SU-DHL-6 (cell line): Measurements from ENCODE around the gene TRAPPC4.
A peak's percentile ranks its signal among the peaks of the same experiment; 100 is the strongest.

Source experiments
- EZH2phosphoT487 ChIP-seq: fragments of 200-600 bp; sonication (generic), shearing (Covaris generic); conservative IDR thresholded peaks from 2 replicates; pipeline ENCODE4 v1.6.1; 2018; ENCODE audit warnings: mild to moderate bottlenecking, antibody characterized with exemption, low read length, moderate library complexity, mixed read lengths
- TF ChIP-seq, protein P1 (sequence below): fragments of 200-600 bp; sonication (generic); IDR thresholded peaks from one replicate; pipeline ENCODE4 v1.5.1; 2017; ENCODE audit warnings: antibody characterized with exemption, mild to moderate bottlenecking, low read length, moderate library complexity; ENCODE audit not compliant: insufficient read depth, poor library complexity, severe bottlenecking

DNA sequence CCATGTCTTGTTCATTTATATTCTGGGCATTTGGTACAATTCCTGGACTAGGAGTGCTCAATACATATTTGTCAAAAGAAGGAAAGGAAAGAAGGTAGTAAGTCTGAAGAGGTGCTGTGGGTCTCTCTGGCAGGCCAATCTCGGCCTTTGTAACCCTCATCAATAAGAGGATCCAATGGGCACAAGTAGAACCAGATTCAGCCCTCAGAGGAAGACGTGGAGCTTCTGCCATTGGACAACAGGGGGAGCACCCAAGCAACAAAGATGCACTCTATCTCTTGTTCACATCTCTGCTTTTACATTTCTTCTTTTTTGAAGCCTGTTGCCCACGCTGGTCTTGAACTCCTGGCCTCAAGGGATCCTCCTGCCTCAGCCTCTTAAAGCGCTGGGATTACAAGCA, 46.8 kb downstream of the TRAPPC4 start:
- TF ChIP-seq, protein P1, sequence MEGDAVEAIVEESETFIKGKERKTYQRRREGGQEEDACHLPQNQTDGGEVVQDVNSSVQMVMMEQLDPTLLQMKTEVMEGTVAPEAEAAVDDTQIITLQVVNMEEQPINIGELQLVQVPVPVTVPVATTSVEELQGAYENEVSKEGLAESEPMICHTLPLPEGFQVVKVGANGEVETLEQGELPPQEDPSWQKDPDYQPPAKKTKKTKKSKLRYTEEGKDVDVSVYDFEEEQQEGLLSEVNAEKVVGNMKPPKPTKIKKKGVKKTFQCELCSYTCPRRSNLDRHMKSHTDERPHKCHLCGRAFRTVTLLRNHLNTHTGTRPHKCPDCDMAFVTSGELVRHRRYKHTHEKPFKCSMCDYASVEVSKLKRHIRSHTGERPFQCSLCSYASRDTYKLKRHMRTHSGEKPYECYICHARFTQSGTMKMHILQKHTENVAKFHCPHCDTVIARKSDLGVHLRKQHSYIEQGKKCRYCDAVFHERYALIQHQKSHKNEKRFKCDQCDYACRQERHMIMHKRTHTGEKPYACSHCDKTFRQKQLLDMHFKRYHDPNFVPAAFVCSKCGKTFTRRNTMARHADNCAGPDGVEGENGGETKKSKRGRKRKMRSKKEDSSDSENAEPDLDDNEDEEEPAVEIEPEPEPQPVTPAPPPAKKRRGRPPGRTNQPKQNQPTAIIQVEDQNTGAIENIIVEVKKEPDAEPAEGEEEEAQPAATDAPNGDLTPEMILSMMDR = peak; percentile 38
- TF ChIP-seq EZH2phosphoT487 = no peak
